SK-N-SH (cell line): ENCODE measurements around the gene MCF2L2. TPM values are rescaled to one million over a fixed set of nuclear protein-coding genes. Genes with fewer than 3 reads are reported as not detected.

ENCODE experiments used
- CTCF ChIA-PET: fragments of 300-600, 350-600 bp; formaldehyde crosslinking; extraction: SDS; loops from one replicate; lab custom pipeline; 2021; lab: Yijun Ruan, JAX
- POLR2A ChIA-PET: fragments of 350-600 bp; sonication (Branson Sonifier 250); formaldehyde crosslinking; extraction: SDS; loops from one replicate; lab custom pipeline; 2020; ENCODE audit warnings: antibody characterized with exemption, inconsistent platforms; lab: Yijun Ruan, JAX
- DNase-seq: peaks from one replicate; pipeline ENCODE4 v3.0.0; 2012
- H2AFZ ChIP-seq: fragments of 200-600 bp; sonication (generic); 2 replicates; pipeline ENCODE4 v1.8.1; 2016; ENCODE audit warnings: antibody characterized with exemption, mild to moderate bottlenecking, low read depth
- H3F3A ChIP-seq: fragments of 200-600 bp; sonication (generic); replicated peaks from 2 replicates; pipeline ENCODE3; 2016; ENCODE audit warnings: antibody characterized with exemption, mild to moderate bottlenecking; ENCODE audit not compliant: insufficient read depth
- H3K27ac ChIP-seq, 2 experiments: fragments of 200-500 bp in 1 of 2; fragments of 200-600 bp in 1 of 2; sonication (Bioruptor generic) in 1 of 2; sonication (generic), shearing (Covaris generic) in 1 of 2; 2 replicates each; pipeline versions ENCODE4 v1.5.1 to v1.6.1; 2014 to 2016; ENCODE audit warnings: low read depth in 2 of 2, inconsistent platforms in 1 of 2, low read length in 1 of 2, mild to moderate bottlenecking in 1 of 2, mixed read lengths in 1 of 2
- H3K27me3 ChIP-seq: fragments of 200-600 bp; sonication (generic), shearing (Covaris generic); 2 replicates; pipeline ENCODE4 v1.6.1; 2016; ENCODE audit warnings: mixed run types; ENCODE audit not compliant: insufficient read depth
- H3K36me3 ChIP-seq, 2 experiments: fragments of 200-500 bp in 1 of 2; fragments of 200-600 bp in 1 of 2; sonication (Bioruptor generic) in 1 of 2; sonication (generic) in 1 of 2; replicated peaks in 1 of 2; 2 replicates each; pipeline versions ENCODE3 to v1.5.1; 2014 to 2016; ENCODE audit warnings: low read length in 1 of 2, mild to moderate bottlenecking in 1 of 2; ENCODE audit not compliant: insufficient read depth in 2 of 2, control insufficient read depth in 1 of 2
- H3K4me1 ChIP-seq, 2 experiments: fragments of 200-500 bp in 1 of 2; fragments of 200-600 bp in 1 of 2; sonication (Bioruptor generic) in 1 of 2; sonication (generic), shearing (Covaris generic) in 1 of 2; 2 replicates each; pipeline versions ENCODE4 v1.5.1 to v1.6.1; 2014 to 2016; ENCODE audit warnings: low read depth in 1 of 2, low read length in 1 of 2, mixed run types in 1 of 2; ENCODE audit not compliant: insufficient read depth in 2 of 2, control insufficient read depth in 1 of 2
- H3K4me2 ChIP-seq: fragments of 200-600 bp; sonication (generic), shearing (Covaris generic); 2 replicates; pipeline ENCODE4 v1.6.1; 2017; ENCODE audit warnings: mixed run types
- H3K4me3 ChIP-seq, 2 experiments: fragments of 200-500 bp in 1 of 2; fragments of 200-600 bp in 1 of 2; sonication (Bioruptor generic) in 1 of 2; sonication (generic), shearing (Covaris generic) in 1 of 2; 2 replicates each; pipeline versions ENCODE4 v1.5.1 to v1.8.1; 2014 to 2016; ENCODE audit warnings: low read depth in 2 of 2, inconsistent platforms in 1 of 2, low read length in 1 of 2, mild to moderate bottlenecking in 1 of 2, mixed read lengths in 1 of 2, moderate library complexity in 1 of 2
- H3K79me2 ChIP-seq: fragments of 200-600 bp; sonication (generic); 2 replicates; pipeline ENCODE4 v1.8.1; 2017; ENCODE audit warnings: mild to moderate bottlenecking; ENCODE audit not compliant: insufficient read depth
- H3K9ac ChIP-seq: fragments of 200-600 bp; sonication (generic); 2 replicates; pipeline ENCODE4 v1.6.1; 2017; ENCODE audit warnings: mixed run types
- H3K9me2 ChIP-seq: fragments of 200-600 bp; sonication (generic); 2 replicates; pipeline ENCODE4 v1.6.1; 2017; ENCODE audit warnings: mixed run types
- H3K9me3 ChIP-seq: fragments of 200-600 bp; sonication (generic); 2 replicates; pipeline ENCODE4 v1.6.1; 2017; ENCODE audit warnings: mixed run types, mild to moderate bottlenecking, moderate library complexity
- H4K20me1 ChIP-seq: fragments of 200-600 bp; sonication (generic); 2 replicates; pipeline ENCODE4 v1.6.1; 2017; ENCODE audit warnings: mild to moderate bottlenecking, mixed run types; ENCODE audit not compliant: insufficient read depth
- CTCF ChIP-seq: fragments of 200-600 bp; sonication (generic); IDR thresholded peaks from 2 replicates; pipeline ENCODE4 v1.6.1; 2017; ENCODE audit warnings: antibody characterized with exemption, mild to moderate bottlenecking, moderate library complexity
- EZH2phosphoT487 ChIP-seq: fragments of 200-600 bp; sonication (generic); IDR thresholded peaks from 2 replicates; pipeline ENCODE4 v1.6.1; 2017; ENCODE audit warnings: low read depth, mixed run types, mild to moderate bottlenecking, antibody characterized with exemption, moderate library complexity, borderline replicate concordance
- FOSL2 ChIP-seq: IDR thresholded peaks from 2 replicates; pipeline ENCODE4 v1.4.0; 2012; ENCODE audit warnings: low read depth, mild to moderate bottlenecking, moderate library complexity, borderline replicate concordance
- GABPA ChIP-seq: IDR thresholded peaks from 2 replicates; pipeline ENCODE4 v1.4.0; 2012; ENCODE audit warnings: low read depth, mild to moderate bottlenecking
- GATA2 ChIP-seq: sonication (generic); formaldehyde crosslinking; IDR thresholded peaks from 2 replicates; pipeline ENCODE4 v1.5.0; 2020; ENCODE audit warnings: mild to moderate bottlenecking, missing genetic modification reagents
- MEF2A ChIP-seq: IDR thresholded peaks from 2 replicates; pipeline ENCODE4 v1.4.0; 2012; ENCODE audit warnings: low read depth, borderline replicate concordance
- NRF1 ChIP-seq: IDR thresholded peaks from 2 replicates; pipeline ENCODE4 v1.6.1; 2012; ENCODE audit warnings: low read depth, mild to moderate bottlenecking, low read length
- POLR2AphosphoS5 ChIP-seq: IDR thresholded peaks from 2 replicates; pipeline ENCODE4 v1.6.1; 2012; ENCODE audit warnings: low read depth, low read length
- RAD21 ChIP-seq: IDR thresholded peaks from 2 replicates; pipeline ENCODE4 v1.6.1; 2012; ENCODE audit warnings: mild to moderate bottlenecking, low read length
- REST ChIP-seq: IDR thresholded peaks from 2 replicates; pipeline ENCODE4 v1.6.1; 2012; ENCODE audit warnings: mild to moderate bottlenecking, low read depth, low read length, moderate library complexity
- RXRA ChIP-seq: IDR thresholded peaks from 2 replicates; pipeline ENCODE4 v1.4.0; 2012; ENCODE audit warnings: low read depth, mild to moderate bottlenecking, borderline replicate concordance
- SMC3 ChIP-seq: IDR thresholded peaks from 2 replicates; pipeline ENCODE4 v1.6.1; 2012; ENCODE audit warnings: low read depth, low read length, improper control_type of control experiment
- TAF1 ChIP-seq: IDR thresholded peaks from 2 replicates; pipeline ENCODE4 v1.6.1; 2012; ENCODE audit warnings: low read depth, mild to moderate bottlenecking, low read length, moderate library complexity, borderline replicate concordance
- TCF12 ChIP-seq: IDR thresholded peaks from 2 replicates; pipeline ENCODE4 v1.4.0; 2012
- TEAD4 ChIP-seq: IDR thresholded peaks from 2 replicates; pipeline ENCODE4 v1.4.0; 2012; ENCODE audit warnings: mild to moderate bottlenecking, borderline replicate concordance; ENCODE audit not compliant: insufficient read depth
- USF1 ChIP-seq: IDR thresholded peaks from 2 replicates; pipeline ENCODE4 v1.4.0; 2012; ENCODE audit warnings: low read depth, borderline replicate concordance
- USF2 ChIP-seq: fragments of 150-350 bp; IDR thresholded peaks from 2 replicates; pipeline ENCODE4 v1.6.1; 2017; ENCODE audit warnings: antibody characterized with exemption, low read length, low read depth, borderline replicate concordance
- YY1 ChIP-seq: IDR thresholded peaks from 2 replicates; pipeline ENCODE4 v1.4.0; 2012; ENCODE audit warnings: low read depth, mild to moderate bottlenecking
- ZBTB33 ChIP-seq: IDR thresholded peaks from 2 replicates; pipeline ENCODE4 v1.4.0; 2012; ENCODE audit warnings: low read depth, borderline replicate concordance
- WGBS: methylation state at CpG from one replicate; pipeline ENCODE4 v1.1.6; 2017; ENCODE audit warnings: low lambda C conversion rate; 5-methylcytosine and 5-hydroxymethylcytosine counted together
- polyA plus RNA-seq, 3 experiments: library from polyadenylated mRNA; depleted of rRNA; stranded (reverse); fragments of >200 nt; gene quantifications; 2 replicates each; pipeline ENCODE4 v1.2.3, GENCODE V29; 2012

The MCF2L2 gene
- polyA plus RNA-seq, 1 of the 3 experiments (the other 2 are of a cell fraction): 0.56 TPM

- TF ChIP-seq NRF1: no peak
- TF ChIP-seq USF1: no peak
- TF ChIP-seq RAD21: no peak
- TF ChIP-seq USF2: no peak
- TF ChIP-seq EZH2phosphoT487: no peak
Measured at GRCh38 chr3:183156266-183156665, 272.2 kb downstream of the MCF2L2 start (continued).

- H3K4me2 ChIP-seq: no peak overlapping the region
- H3F3A ChIP-seq: no peaks in the 10 kb centered on the region
- no peak overlapping the region for H3K4me3 ChIP-seq
- H4K20me1 ChIP-seq: no peaks in the 10 kb centered on the region
- DNase-seq: no peak
- no peak overlapping the region for H3K27ac ChIP-seq
- H3K9me2 ChIP-seq: no peaks in the 10 kb centered on the region
- H3K27me3 ChIP-seq: no peaks in the 10 kb centered on the region
- WGBS: 91% methylated on average over 4 of the region's 4 CpGs
- CTCF ChIA-PET: no interaction called here
- H3K9ac ChIP-seq: no peak overlapping the region
- H3K79me2 ChIP-seq: no peaks in the 10 kb centered on the region
- no peaks in the 10 kb centered on the region for H3K4me1 ChIP-seq
- no peak for TF ChIP-seq TEAD4
- TF ChIP-seq USF2: no peak
- TF ChIP-seq USF1: no peak
- no peak for TF ChIP-seq POLR2AphosphoS5
- TF ChIP-seq TAF1: no peak
- no peak for TF ChIP-seq SMC3
- no peak for TF ChIP-seq RXRA
- no peak for TF ChIP-seq FOSL2
- TF ChIP-seq MEF2A: no peak
- no peak for TF ChIP-seq GABPA
- no peak for TF ChIP-seq GATA2 (CRISPR knock-in tag)
- no peak for TF ChIP-seq NRF1
- no peak for TF ChIP-seq CTCF
- no peak for TF ChIP-seq REST
- no peak for TF ChIP-seq YY1
- TF ChIP-seq ZBTB33: no peak
- TF ChIP-seq TCF12: no peak
- no peak overlapping the region for H2AFZ ChIP-seq
- no peaks in the 10 kb centered on the region for H3K36me3 ChIP-seq
- POLR2A ChIA-PET: no interaction called here
- no peaks in the 10 kb centered on the region for H3K9me3 ChIP-seq
Measured at GRCh38 chr3:183155499-183155898, 272.9 kb downstream of the MCF2L2 start.
